Measurements from ENCODE around the gene SIRT1. TPM values are rescaled to one million over a fixed set of nuclear protein-coding genes. Genes with fewer than 3 reads are reported as not detected.
"Not testable (repeated sequence)": the region's sequence is repeated elsewhere in the genome, so short reads cannot be mapped to it uniquely, and the experiment has no call there.

The SIRT1 gene
- total RNA-seq, result 10 to 100 TPM in 1 of 2 donors, 1 to 10 TPM in 1; 9.6 to 34.7 TPM

- H3K36me3 ChIP-seq, result peaks cover 16% of the 10 kb centered on the region
- DNase-seq (ENCODE audit: low spot score) (peak; percentile 86), ATAC-seq (ENCODE audit: insufficient number of reproducible peaks, low FRiP score, low read depth) (peak; percentile 80)
- H3K4me3 ChIP-seq, result peak within 1 kb of the TSS; percentile 85
- no peaks in the 10 kb centered on the region for H3K27me3 ChIP-seq (replicated peaks; ENCODE audit: insufficient read depth)
- peak within 1 kb of the TSS; percentile 93 to 98 for H3K27ac ChIP-seq
- no peaks in the 10 kb centered on the region for H3K9me3 ChIP-seq
- no peak for TF ChIP-seq CTCF (IDR thresholded peaks at IDR 0.05)
- H3K4me1 ChIP-seq (ENCODE audit: control insufficient read depth in 1 of 2, low read depth in 2 of 2), result peaks cover 14 to 30% of the 10 kb centered on the region in 2 donors
These were observed at the start of gene SIRT1 for GRCh38 chr10:67884313-67884841. TSS of gene SIRT1 (plus strand) at chr10:67884656. CDS start at chr10:67884722, 66 bp downstream.

GRCh38 chr10:67835541-67836394 is 48.7 kb upstream of the SIRT1 start:
- H3K9me3 ChIP-seq; H3K36me3 ChIP-seq; H3K4me1 ChIP-seq (ENCODE audit: control insufficient read depth in 1 of 2, low read depth in 2 of 2); DNase-seq (ENCODE audit: low spot score); H3K4me3 ChIP-seq; H3K27me3 ChIP-seq (replicated peaks; ENCODE audit: insufficient read depth); H3K27ac ChIP-seq; ATAC-seq (ENCODE audit: insufficient number of reproducible peaks, low FRiP score, low read depth): not testable (repeated sequence)

- Histone ChIP-seq H3K27ac (no peak overlapping the region), H3K9me3 (no peaks in the 10 kb centered on the region), H3K4me1 (ENCODE audit: control insufficient read depth in 1 of 2, low read depth in 2 of 2) (no peaks in the 10 kb centered on the region), H3K27me3 (replicated peaks; ENCODE audit: insufficient read depth) (no peaks in the 10 kb centered on the region), H3K4me3 (no peak overlapping the region), H3K36me3 (no peaks in the 10 kb centered on the region)
- DNase-seq (ENCODE audit: low spot score) (no peak), ATAC-seq (ENCODE audit: insufficient number of reproducible peaks, low FRiP score, low read depth) (no peak)
- TF ChIP-seq CTCF (IDR thresholded peaks at IDR 0.05), result no peak
These were observed 48.0 kb upstream of the SIRT1 start for GRCh38 chr10:67836488-67836887.

GRCh38 chr10:67836972-67837371 is 47.5 kb upstream of the SIRT1 start:
- no peak for DNase-seq (ENCODE audit: low spot score)
- no peaks in the 10 kb centered on the region for H3K27me3 ChIP-seq (replicated peaks; ENCODE audit: insufficient read depth)
- no peak overlapping the region for H3K4me3 ChIP-seq
- no peaks in the 10 kb centered on the region for H3K4me1 ChIP-seq (ENCODE audit: control insufficient read depth in 1 of 2, low read depth in 2 of 2)
- no peak overlapping the region for H3K27ac ChIP-seq
- TF ChIP-seq CTCF (IDR thresholded peaks at IDR 0.05), result no peak
- ATAC-seq (ENCODE audit: insufficient number of reproducible peaks, low FRiP score, low read depth), result no peak
- H3K36me3 ChIP-seq, result no peaks in the 10 kb centered on the region
- no peaks in the 10 kb centered on the region for H3K9me3 ChIP-seq

GRCh38 chr10:67837541-67838314 is 46.7 kb upstream of the SIRT1 start, which contains the start of gene DNAJC12:
TSS of gene DNAJC12 (minus strand) at chr10:67838188. CDS start at chr10:67838011, 177 bp downstream.
- TF ChIP-seq CTCF (IDR thresholded peaks at IDR 0.05), result no peak
- Histone ChIP-seq H3K36me3 (no peaks in the 10 kb centered on the region), H3K4me3 (peak within 1 kb of the TSS; percentile 55), H3K27ac (no peak within 1 kb of the TSS), H3K9me3 (no peaks in the 10 kb centered on the region), H3K27me3 (replicated peaks; ENCODE audit: insufficient read depth) (no peaks in the 10 kb centered on the region), H3K4me1 (ENCODE audit: control insufficient read depth in 1 of 2, low read depth in 2 of 2) (no peaks in the 10 kb centered on the region)
- DNase-seq (ENCODE audit: low spot score) (no peak), ATAC-seq (ENCODE audit: insufficient number of reproducible peaks, low FRiP score, low read depth) (no peak)

GRCh38 chr10:67839511-67839910 is 44.9 kb upstream of the SIRT1 start:
- DNase-seq (ENCODE audit: low spot score); H3K27me3 ChIP-seq (replicated peaks; ENCODE audit: insufficient read depth); H3K4me1 ChIP-seq (ENCODE audit: control insufficient read depth in 1 of 2, low read depth in 2 of 2); H3K4me3 ChIP-seq; H3K27ac ChIP-seq; H3K9me3 ChIP-seq; ATAC-seq (ENCODE audit: insufficient number of reproducible peaks, low FRiP score, low read depth); H3K36me3 ChIP-seq: not testable (repeated sequence)

All from thoracic aorta (tissue), 2 donors.